Keratinocyte (primary cell): ENCODE measurements around the gene STK32C. TPM values are rescaled to one million over a fixed set of nuclear protein-coding genes. Genes with fewer than 3 reads are reported as not detected.
A peak's percentile ranks its signal among the peaks of the same experiment; 100 is the strongest.
"Not testable (repeated sequence)": the region's sequence is repeated elsewhere in the genome, so short reads cannot be mapped to it uniquely, and the experiment has no call there.

ENCODE experiments used
- DNase-seq: peaks from one replicate; pipeline ENCODE4 v3.0.0-alpha.2; 2011; ENCODE audit warnings: low read depth, missing footprints, low spot score
- FAIRE-seq: peaks from 2 replicates; lab custom pipeline; 2011; peaks lifted over from hg19 to GRCh38; lab: Jason Lieb, UNC
- H2AFZ ChIP-seq: 2 replicates; pipeline ENCODE4 v1.6.0; 2012; ENCODE audit warnings: low read length, control low read depth, inconsistent platforms; ENCODE audit not compliant: control insufficient read depth
- H3K27ac ChIP-seq: 2 replicates; pipeline ENCODE4 v1.5.1; 2011; ENCODE audit warnings: low read length; ENCODE audit not compliant: control insufficient read depth, insufficient read depth
- H3K27me3 ChIP-seq: 3 replicates; pipeline ENCODE4 v1.6.0; 2011; ENCODE audit warnings: low read length; ENCODE audit not compliant: control insufficient read depth, insufficient read depth; ENCODE audit errors: extremely low read depth
- H3K36me3 ChIP-seq, 2 experiments: 2 replicates in 1 of 2; 3 replicates in 1 of 2; pipeline ENCODE4 v1.5.1; 2011; ENCODE audit warnings: low read length in 2 of 2, mild to moderate bottlenecking in 1 of 2; ENCODE audit not compliant: control insufficient read depth in 2 of 2, insufficient read depth in 2 of 2; ENCODE audit errors: extremely low read depth in 1 of 2
- H3K4me1 ChIP-seq: 3 replicates; pipeline ENCODE4 v1.5.1; 2011; ENCODE audit warnings: low read length; ENCODE audit not compliant: control insufficient read depth, insufficient read depth; ENCODE audit errors: extremely low read depth
- H3K4me2 ChIP-seq: 3 replicates; pipeline ENCODE4 v1.6.0; 2011; ENCODE audit warnings: low read depth, low read length; ENCODE audit not compliant: control insufficient read depth, insufficient read depth; ENCODE audit errors: extremely low read depth
- H3K4me3 ChIP-seq, 3 experiments: fragments of 200-600 bp in 1 of 3; sonication (generic) in 1 of 3; 2 replicates in 2 of 3; 3 replicates in 1 of 3; pipeline ENCODE4 v1.5.1; 2011 to 2016; ENCODE audit warnings: low read length in 3 of 3, mild to moderate bottlenecking in 3 of 3, control low read depth in 2 of 3, inconsistent platforms in 1 of 3, low read depth in 1 of 3, mixed read lengths in 1 of 3, mixed run types in 1 of 3, moderate library complexity in 1 of 3; ENCODE audit not compliant: control insufficient read depth in 2 of 3, insufficient read depth in 2 of 3; ENCODE audit errors: extremely low read depth in 1 of 3
- H3K79me2 ChIP-seq: 2 replicates; pipeline ENCODE4 v1.6.0; 2012; ENCODE audit warnings: low read length; ENCODE audit not compliant: control insufficient read depth, insufficient read depth
- H3K9ac ChIP-seq: 3 replicates; pipeline ENCODE4 v1.6.0; 2011; ENCODE audit warnings: low read length; ENCODE audit not compliant: control insufficient read depth, insufficient read depth; ENCODE audit errors: extremely low read depth
- H3K9me1 ChIP-seq: 3 replicates; pipeline ENCODE4 v1.6.0; 2011; ENCODE audit warnings: low read length; ENCODE audit not compliant: control insufficient read depth, insufficient read depth; ENCODE audit errors: extremely low read depth
- H3K9me3 ChIP-seq: 2 replicates; pipeline ENCODE4 v1.5.1; 2012; ENCODE audit warnings: low read depth, low read length; ENCODE audit not compliant: control insufficient read depth
- H4K20me1 ChIP-seq: 3 replicates; pipeline ENCODE4 v1.6.0; 2011; ENCODE audit warnings: low read length; ENCODE audit not compliant: control insufficient read depth, insufficient read depth; ENCODE audit errors: extremely low read depth
- EZH2 ChIP-seq: IDR thresholded peaks from one replicate; pipeline ENCODE4 v1.6.1; 2012; ENCODE audit warnings: inconsistent platforms, mild to moderate bottlenecking, low read length, moderate library complexity
- dilution Hi-C: fragments of 300-500 bp; cut with MboI; formaldehyde crosslinking; loops from one replicate; pipeline ENCODE4 v1.7.0; 2020; ENCODE audit warnings: low sequenced_read_pairs; ENCODE audit not compliant: extremely low pct_ligation_motif_present
- polyA plus RNA-seq, 5 experiments: library from polyadenylated mRNA; depleted of rRNA in 3 of 5; stranded (reverse) in 3 of 5; stranded (forward) in 1 of 5; unstranded in 1 of 5; fragments of >200 nt; gene quantifications; 1 replicate in 1 of 5; 2 replicates in 3 of 5; 3 replicates in 1 of 5; pipeline versions ENCODE4 v1.2.1 to v1.2.3, GENCODE V29; 2011 to 2012; ENCODE audit warnings: missing spikeins in 2 of 5, low read depth in 1 of 5, low replicate concordance in 1 of 5
- TF ChIP-seq, protein P1 (sequence below), 3 experiments: IDR thresholded peaks in 1 of 3; conservative IDR thresholded peaks in 1 of 3; optimal IDR thresholded peaks in 1 of 3; 2 replicates in 2 of 3; 3 replicates in 1 of 3; pipeline versions ENCODE3 to v1.5.1; 2011; ENCODE audit warnings: low read length in 3 of 3, mild to moderate bottlenecking in 3 of 3, moderate library complexity in 2 of 3, control low read depth in 1 of 3, inconsistent platforms in 1 of 3; ENCODE audit not compliant: insufficient read depth in 2 of 3; ENCODE audit errors: extremely low read depth in 1 of 3

Gene STK32C
- polyA plus RNA-seq, 1 donor (not counting 4 experiments of a cell fraction or from before 2014, with no cell fraction given): 4.1 TPM

DNA sequence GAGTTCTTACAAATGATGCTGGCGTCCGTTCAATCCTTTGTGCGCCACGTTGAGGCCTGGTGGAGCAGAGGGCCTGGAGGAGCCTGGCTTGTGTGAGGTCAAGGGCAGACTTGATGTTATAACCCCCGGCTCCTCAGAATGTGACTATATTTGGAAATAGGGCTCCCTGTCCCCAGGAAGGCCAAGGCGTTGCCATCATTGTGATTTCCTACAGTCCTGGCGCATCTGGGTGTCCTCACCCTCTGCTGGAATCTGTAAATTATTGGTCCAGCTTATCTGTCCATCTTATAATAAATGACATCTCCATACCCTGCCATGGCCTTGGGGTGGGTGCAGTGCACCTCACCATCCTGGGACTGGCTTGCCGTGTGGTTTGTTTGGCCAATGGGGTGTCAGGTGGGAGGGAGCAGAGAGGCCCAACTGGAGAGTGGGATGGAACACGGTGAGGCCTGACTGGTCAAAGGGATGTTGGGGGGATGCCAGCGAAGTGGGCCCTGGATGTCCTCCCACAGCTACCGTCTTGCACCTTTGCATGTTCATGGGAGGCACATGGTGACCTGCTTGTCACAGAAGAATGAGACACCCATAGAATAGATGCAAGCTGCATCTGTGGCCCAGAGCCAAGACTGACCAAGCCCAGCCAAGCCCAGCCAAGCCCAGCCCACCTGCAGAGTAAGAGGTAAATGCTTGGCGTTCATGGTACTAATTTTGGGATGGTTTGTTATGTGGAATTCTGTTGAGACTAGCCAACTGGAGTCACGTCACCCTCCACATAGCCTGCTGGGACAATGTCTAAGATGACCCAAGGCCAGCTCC lies 13.1 kb upstream of the STK32C start:
- Histone ChIP-seq H3K4me2 (peak overlapping the region; percentile 45), H3K36me3 (no peaks in the 10 kb centered on the region), H3K27ac (peak overlapping the region; percentile 52), H3K9me3 (no peaks in the 10 kb centered on the region), H3K4me1 (peaks cover 9% of the 10 kb centered on the region), H2AFZ (no peak overlapping the region), H3K9me1 (no peaks in the 10 kb centered on the region), H3K4me3 (no peak overlapping the region), H3K9ac (no peak overlapping the region), H3K27me3 (no peaks in the 10 kb centered on the region), H4K20me1 (no peaks in the 10 kb centered on the region), H3K79me2 (no peaks in the 10 kb centered on the region)
- FAIRE-seq: no peak
- DNase-seq: no peak
- dilution Hi-C loops: no loop called here
- no peak for TF ChIP-seq EZH2
- TF ChIP-seq, protein P1, sequence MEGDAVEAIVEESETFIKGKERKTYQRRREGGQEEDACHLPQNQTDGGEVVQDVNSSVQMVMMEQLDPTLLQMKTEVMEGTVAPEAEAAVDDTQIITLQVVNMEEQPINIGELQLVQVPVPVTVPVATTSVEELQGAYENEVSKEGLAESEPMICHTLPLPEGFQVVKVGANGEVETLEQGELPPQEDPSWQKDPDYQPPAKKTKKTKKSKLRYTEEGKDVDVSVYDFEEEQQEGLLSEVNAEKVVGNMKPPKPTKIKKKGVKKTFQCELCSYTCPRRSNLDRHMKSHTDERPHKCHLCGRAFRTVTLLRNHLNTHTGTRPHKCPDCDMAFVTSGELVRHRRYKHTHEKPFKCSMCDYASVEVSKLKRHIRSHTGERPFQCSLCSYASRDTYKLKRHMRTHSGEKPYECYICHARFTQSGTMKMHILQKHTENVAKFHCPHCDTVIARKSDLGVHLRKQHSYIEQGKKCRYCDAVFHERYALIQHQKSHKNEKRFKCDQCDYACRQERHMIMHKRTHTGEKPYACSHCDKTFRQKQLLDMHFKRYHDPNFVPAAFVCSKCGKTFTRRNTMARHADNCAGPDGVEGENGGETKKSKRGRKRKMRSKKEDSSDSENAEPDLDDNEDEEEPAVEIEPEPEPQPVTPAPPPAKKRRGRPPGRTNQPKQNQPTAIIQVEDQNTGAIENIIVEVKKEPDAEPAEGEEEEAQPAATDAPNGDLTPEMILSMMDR (optimal IDR thresholded peaks at IDR 0.05 in 1 of 3, IDR thresholded peaks at IDR 0.05 in 1 of 3, conservative IDR thresholded peaks at IDR 0.05 in 1 of 3; ENCODE audit: extremely low read depth in 1 of 3, insufficient read depth in 2 of 3, low read length in 3 of 3): no peak

DNA sequence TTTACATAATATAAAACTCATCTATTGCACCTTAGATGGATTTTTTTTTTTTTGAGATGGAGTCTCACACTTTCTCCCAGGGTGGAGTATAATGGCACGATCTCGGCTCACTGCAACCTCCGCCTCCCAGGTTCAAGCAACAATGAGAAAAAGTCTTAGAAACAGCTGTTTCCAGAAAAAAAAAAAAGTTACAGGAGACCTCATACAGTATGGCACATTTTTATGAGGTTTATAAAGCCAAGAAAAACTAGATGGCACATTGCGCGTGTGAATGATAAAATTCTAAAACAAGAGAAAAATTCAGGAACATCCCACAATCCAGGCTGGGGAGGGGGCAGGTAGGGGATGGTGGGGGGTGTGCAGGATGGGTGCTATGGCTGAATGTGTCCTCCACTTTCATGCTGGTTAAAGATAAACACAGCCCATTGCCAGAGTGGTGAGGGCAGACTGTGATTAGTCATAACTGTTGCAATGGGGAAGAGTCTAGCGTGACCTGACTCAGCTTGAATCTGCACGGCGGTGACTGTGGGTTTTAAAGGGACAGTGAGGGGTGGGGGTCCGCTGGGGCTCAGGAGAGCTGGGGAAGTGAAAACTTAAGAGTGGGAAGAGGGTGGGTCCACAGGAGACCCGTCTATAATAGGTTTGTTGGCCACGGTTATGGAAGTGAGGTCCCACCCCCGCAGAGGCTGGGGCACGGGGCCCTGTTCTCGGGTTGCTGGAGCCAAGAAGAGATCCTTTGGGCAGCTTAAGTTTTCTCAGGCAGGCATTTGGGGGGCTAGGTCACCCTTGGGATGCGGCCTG lies 12.3 kb upstream of the STK32C start:
- H3K27ac ChIP-seq: peak overlapping the region; percentile 52
- DNase-seq: no peak
- FAIRE-seq: peak; percentile 85
- H3K4me2 ChIP-seq: peak overlapping the region; percentile 45
- H3K79me2 ChIP-seq: no peaks in the 10 kb centered on the region
- no peak for TF ChIP-seq EZH2
- TF ChIP-seq, protein P1 (optimal IDR thresholded peaks at IDR 0.05 in 1 of 3, IDR thresholded peaks at IDR 0.05 in 1 of 3, conservative IDR thresholded peaks at IDR 0.05 in 1 of 3; ENCODE audit: extremely low read depth in 1 of 3, insufficient read depth in 2 of 3, low read length in 3 of 3): no peak
- no peaks in the 10 kb centered on the region for H3K9me1 ChIP-seq
- H3K27me3 ChIP-seq: no peaks in the 10 kb centered on the region
- H2AFZ ChIP-seq: peak overlapping the region; percentile 12
- peaks cover 9% of the 10 kb centered on the region for H3K4me1 ChIP-seq
- no peak overlapping the region for H3K4me3 ChIP-seq
- no peaks in the 10 kb centered on the region for H4K20me1 ChIP-seq
- no peaks in the 10 kb centered on the region for H3K9me3 ChIP-seq
- no peaks in the 10 kb centered on the region for H3K36me3 ChIP-seq
- no peak overlapping the region for H3K9ac ChIP-seq
- dilution Hi-C loops: no loop called here

DNA sequence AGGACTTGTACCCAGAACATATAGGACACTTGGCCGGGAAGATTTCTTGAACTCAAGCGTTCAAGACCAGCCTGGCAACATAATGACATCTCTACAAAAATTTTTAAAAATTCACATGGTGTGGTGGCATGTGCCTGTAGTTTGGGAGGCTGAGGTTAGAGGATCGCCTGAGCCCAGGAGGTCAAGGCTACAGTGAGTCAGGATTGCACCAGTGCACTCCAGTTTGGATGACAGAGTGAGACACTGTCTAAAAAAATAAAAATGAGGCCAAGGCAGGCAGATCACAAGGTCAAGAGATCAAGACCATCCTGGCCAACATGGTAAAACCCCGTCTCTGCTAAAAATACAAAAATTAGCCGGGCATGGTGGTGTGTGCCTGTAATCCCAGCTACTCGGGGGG lies 9.7 kb upstream of the STK32C start:
- H3K4me1 ChIP-seq, FAIRE-seq, H3K27me3 ChIP-seq, H3K9ac ChIP-seq, DNase-seq, H3K27ac ChIP-seq, dilution Hi-C loops, H4K20me1 ChIP-seq, H3K9me1 ChIP-seq, H2AFZ ChIP-seq, H3K9me3 ChIP-seq, H3K4me3 ChIP-seq, H3K36me3 ChIP-seq, H3K4me2 ChIP-seq, H3K79me2 ChIP-seq: not testable (repeated sequence)
